Uterus (tissue), 4 donors: ENCODE data around the gene AIFM2. TPM values are rescaled to one million over a fixed set of nuclear protein-coding genes. Genes with fewer than 3 reads are reported as not detected.
"Not testable (repeated sequence)": the region's sequence is repeated elsewhere in the genome, so short reads cannot be mapped to it uniquely, and the experiment has no call there.

Experiments
- DNase-seq, 2 donors: peaks; one replicate each; pipeline ENCODE4 v3.0.0-alpha.2; 2019 to 2020
- H3K27ac ChIP-seq, 2 donors: fragments of 200-600 bp; sonication (generic); 1 replicate in 1 of 2; 2 replicates in 1 of 2; pipeline ENCODE4 v1.5.1; 2016 to 2018
- H3K27me3 ChIP-seq, 2 donors: fragments of 200-600 bp; sonication (generic); one replicate each; pipeline ENCODE4 v1.5.1; 2018 to 2019; ENCODE audit warnings: control low read depth in 1 of 2
- H3K36me3 ChIP-seq, 2 donors: fragments of 200-600 bp; sonication (generic); one replicate each; pipeline ENCODE4 v1.5.1; 2019; ENCODE audit warnings: control low read depth in 1 of 2
- H3K4me1 ChIP-seq, 2 donors: fragments of 200-600 bp; sonication (generic); one replicate each; pipeline ENCODE4 v1.5.1; 2018 to 2019; ENCODE audit warnings: control low read depth in 1 of 2
- H3K4me3 ChIP-seq, 2 donors: fragments of 200-600 bp; sonication (generic); 1 replicate in 1 of 2; 2 replicates in 1 of 2; pipeline ENCODE4 v1.5.1; 2018 to 2019; ENCODE audit warnings: mild to moderate bottlenecking in 1 of 2
- H3K9me3 ChIP-seq, 2 donors: fragments of 200-600 bp; sonication (generic); one replicate each; pipeline ENCODE4 v1.5.1; 2019; ENCODE audit warnings: control low read depth in 1 of 2
- CTCF ChIP-seq, 4 experiments: fragments of 200-600 bp in 2 of 4; fragments of 450-650 bp in 2 of 4; sonication (generic) in 2 of 4; IDR thresholded peaks; one replicate each; pipeline ENCODE4 v1.5.1; 2016 to 2019; ENCODE audit warnings: antibody characterized with exemption in 4 of 4, mild to moderate bottlenecking in 2 of 4, moderate library complexity in 1 of 4
- POLR2A ChIP-seq, 2 donors: fragments of 450-650 bp; IDR thresholded peaks; one replicate each; pipeline ENCODE4 v1.6.1; 2016; ENCODE audit warnings: antibody characterized with exemption in 2 of 2, mild to moderate bottlenecking in 1 of 2, moderate library complexity in 1 of 2
- intact Hi-C: fragments of 100-400 bp; cut with DNase I; formaldehyde crosslinking; loops from one replicate; pipeline ENCODE4 v1.15.1; 2023; ENCODE audit warnings: low total_unique reads
- total RNA-seq, 4 donors: library from RNA; depleted of rRNA in 3 of 4; stranded (reverse); fragments of >200 nt in 3 of 4; gene quantifications; one replicate each; pipeline versions ENCODE4 v1.1.0 to v1.2.4, GENCODE V29; 2014 to 2023
- donor health status: DM: yes; HTN: yes; CAD: no.

AIFM2 gene
- total RNA-seq, 4 donors from 2014 or later = 3.5 to 14.0 (median 8.5) TPM

GRCh38 chr10:70164163-70164562, 31.5 kb upstream of the AIFM2 start:
- no peaks in the 10 kb centered on the region for H3K36me3 ChIP-seq
- intact Hi-C loops = no loop called here
- H3K4me3 ChIP-seq = no peak overlapping the region
- no peaks in the 10 kb centered on the region for H3K27me3 ChIP-seq
- H3K27ac ChIP-seq = no peak overlapping the region
- no peak for DNase-seq
- H3K9me3 ChIP-seq = no peaks in the 10 kb centered on the region
- H3K4me1 ChIP-seq = peaks cover 0 to 6% of the 10 kb centered on the region in 2 donors
- no peak for TF ChIP-seq POLR2A (IDR thresholded peaks at IDR 0.05)
- TF ChIP-seq CTCF (IDR thresholded peaks at IDR 0.05) = no peak

- intact Hi-C loops = no loop called here
- H3K36me3 ChIP-seq = no peaks in the 10 kb centered on the region
- TF ChIP-seq CTCF (IDR thresholded peaks at IDR 0.05) (no peak), POLR2A (IDR thresholded peaks at IDR 0.05) (no peak)
- no peaks in the 10 kb centered on the region for H3K9me3 ChIP-seq
- H3K27me3 ChIP-seq = no peaks in the 10 kb centered on the region
- H3K4me3 ChIP-seq = no peak overlapping the region
- no peak for DNase-seq
- H3K4me1 ChIP-seq = no peaks in the 10 kb centered on the region
- no peak overlapping the region for H3K27ac ChIP-seq
Measured at GRCh38 chr10:70163448-70163847, 30.8 kb upstream of the AIFM2 start.

- H3K27me3 ChIP-seq = no peaks in the 10 kb centered on the region
Measured at GRCh38 chr10:70162892-70163201, 30.2 kb upstream of the AIFM2 start.

GRCh38 chr10:70162151-70162891, 29.7 kb upstream of the AIFM2 start:
- Histone ChIP-seq H3K36me3 (no peaks in the 10 kb centered on the region), H3K27me3 (no peaks in the 10 kb centered on the region), H3K4me1 (no peaks in the 10 kb centered on the region), H3K27ac (no peak overlapping the region), H3K9me3 (no peaks in the 10 kb centered on the region), H3K4me3 (no peak overlapping the region)
- TF ChIP-seq POLR2A (IDR thresholded peaks at IDR 0.05) (no peak), CTCF (IDR thresholded peaks at IDR 0.05) (no peak)
- intact Hi-C loops = no loop called here
- no peak for DNase-seq

More at GRCh38 chr10:70162892-70163201, 30.2 kb upstream of the AIFM2 start:
- H3K4me3 ChIP-seq = no peak overlapping the region
- H3K9me3 ChIP-seq = no peaks in the 10 kb centered on the region
- no peaks in the 10 kb centered on the region for H3K4me1 ChIP-seq
- intact Hi-C loops = no loop called here
- no peak for TF ChIP-seq CTCF (IDR thresholded peaks at IDR 0.05)
- no peak for TF ChIP-seq POLR2A (IDR thresholded peaks at IDR 0.05)
- H3K36me3 ChIP-seq = no peaks in the 10 kb centered on the region
- no peak overlapping the region for H3K27ac ChIP-seq
- DNase-seq = no peak

- Histone ChIP-seq H3K27ac (no peak overlapping the region), H3K27me3 (no peaks in the 10 kb centered on the region), H3K9me3 (no peaks in the 10 kb centered on the region), H3K4me1 (no peaks in the 10 kb centered on the region), H3K36me3 (no peaks in the 10 kb centered on the region), H3K4me3 (no peak overlapping the region)
- no peak for DNase-seq
- TF ChIP-seq CTCF (IDR thresholded peaks at IDR 0.05) (no peak), POLR2A (IDR thresholded peaks at IDR 0.05) (no peak)
- intact Hi-C loops = no loop called here
Measured at GRCh38 chr10:70160798-70161197, 28.2 kb upstream of the AIFM2 start.

- intact Hi-C loops, H3K27ac ChIP-seq, H3K4me3 ChIP-seq, H3K27me3 ChIP-seq, H3K9me3 ChIP-seq, H3K36me3 ChIP-seq, H3K4me1 ChIP-seq, DNase-seq: not testable (repeated sequence)
Measured at GRCh38 chr10:70159366-70159765, 26.7 kb upstream of the AIFM2 start.
